HFF-Myc (cell line): ENCODE results near the gene CAMK2N1.
"Not testable (repeated sequence)": the region's sequence is repeated elsewhere in the genome, so short reads cannot be mapped to it uniquely, and the experiment has no call there.

ENCODE experiments used
- DNase-seq: peaks from one replicate; pipeline ENCODE4 v3.0.0-alpha.2; 2011; ENCODE audit warnings: low read depth; ENCODE audit errors: extremely low read depth
- H3K4me3 ChIP-seq: replicated peaks from 2 replicates; pipeline ENCODE4 v1.5.1; 2011; ENCODE audit warnings: low read depth, mild to moderate bottlenecking, control low read depth, low read length
- CTCF ChIP-seq: IDR thresholded peaks from 2 replicates; pipeline ENCODE4 v1.5.1; 2012; ENCODE audit warnings: mild to moderate bottlenecking, low read depth, low read length, control low read depth; ENCODE audit errors: missing control alignments

CAMK2N1 gene

GRCh38 chr1:20507248-20507563, 21.2 kb upstream of the CAMK2N1 start:
- no peak for TF ChIP-seq CTCF
- peak overlapping the region; percentile 97 for H3K4me3 ChIP-seq
- DNase-seq, result no peak

- no peak for DNase-seq
- no peak for TF ChIP-seq CTCF
- no peak overlapping the region for H3K4me3 ChIP-seq
Measured at GRCh38 chr1:20505488-20505887, 19.5 kb upstream of the CAMK2N1 start.

GRCh38 chr1:20500716-20501115, 14.7 kb upstream of the CAMK2N1 start:
- TF ChIP-seq CTCF, result no peak
- DNase-seq, result no peak
- no peak overlapping the region for H3K4me3 ChIP-seq

- H3K4me3 ChIP-seq, result no peak overlapping the region
- no peak for TF ChIP-seq CTCF
- DNase-seq, result no peak
Measured at GRCh38 chr1:20499718-20500117, 13.7 kb upstream of the CAMK2N1 start.

- DNase-seq, result no peak
- H3K4me3 ChIP-seq, result no peak overlapping the region
- TF ChIP-seq CTCF, result no peak
Measured at GRCh38 chr1:20499105-20499504, 13.1 kb upstream of the CAMK2N1 start.

- H3K4me3 ChIP-seq, result no peak overlapping the region
- no peak for TF ChIP-seq CTCF
- DNase-seq, result no peak
Measured at GRCh38 chr1:20498116-20498515, 12.1 kb upstream of the CAMK2N1 start.

- TF ChIP-seq CTCF, result no peak
- H3K4me3 ChIP-seq, result no peak overlapping the region
- no peak for DNase-seq
Measured at GRCh38 chr1:20497506-20497905, 11.5 kb upstream of the CAMK2N1 start.

DNA sequence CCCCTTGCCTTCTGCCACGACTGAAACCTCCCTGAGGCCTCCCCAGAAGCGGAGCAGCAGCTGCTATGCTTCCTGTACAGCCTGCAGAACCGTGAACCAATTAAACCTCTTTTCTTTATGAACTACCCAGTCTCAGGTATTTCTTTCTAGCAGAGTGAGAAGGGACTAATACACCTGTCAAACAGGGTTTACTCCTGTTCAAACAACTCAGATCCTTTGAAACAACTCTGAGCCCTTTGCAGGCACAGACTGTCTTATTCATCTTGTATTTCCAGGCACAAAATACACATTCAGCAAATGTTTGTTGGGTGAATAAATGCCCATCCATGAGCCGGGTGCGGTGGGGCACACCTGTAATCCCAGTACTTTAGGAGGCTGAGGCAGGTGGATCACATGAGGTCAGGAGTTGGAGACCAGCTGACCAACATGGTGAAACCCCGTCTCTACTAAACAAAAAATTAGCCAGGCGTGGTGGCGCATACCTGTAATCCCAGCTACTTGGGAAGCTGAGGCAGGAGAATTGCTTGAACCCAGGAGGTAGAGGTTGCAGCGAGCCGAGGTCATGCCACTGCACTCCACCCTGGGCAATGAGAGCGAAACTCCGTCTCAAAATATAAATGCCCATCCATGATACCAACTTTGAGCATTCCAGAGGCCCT, 10.8 kb upstream of the CAMK2N1 start:
- not testable (repeated sequence) for H3K4me3 ChIP-seq, DNase-seq
